Upper lobe of left lung (tissue), 4 donors: ENCODE measurements around the gene SCGB3A2.

Source experiments
- CTCF ChIP-seq, 6 experiments: fragments of 450-650 bp in 4 of 6; fragments of 200-600 bp in 2 of 6; sonication (generic) in 2 of 6; IDR thresholded peaks; one replicate each; pipeline ENCODE4 v1.5.1; 2016 to 2019; ENCODE audit warnings: antibody characterized with exemption in 6 of 6
- EP300 ChIP-seq, 4 donors: sonication (generic); formaldehyde crosslinking; IDR thresholded peaks; one replicate each; pipeline ENCODE4 v1.5.1; 2017; ENCODE audit warnings: antibody characterized with exemption in 4 of 4, control low read depth in 2 of 4
- POLR2A ChIP-seq, 4 donors: fragments of 450-650 bp; IDR thresholded peaks; one replicate each; pipeline ENCODE4 v1.5.1; 2016 to 2017; ENCODE audit warnings: antibody characterized with exemption in 4 of 4, mild to moderate bottlenecking in 2 of 4
- POLR2AphosphoS5 ChIP-seq, 2 donors: sonication (generic); formaldehyde crosslinking; IDR thresholded peaks; one replicate each; pipeline ENCODE4 v1.5.1; 2017; ENCODE audit warnings: antibody characterized with exemption in 2 of 2

DNA sequence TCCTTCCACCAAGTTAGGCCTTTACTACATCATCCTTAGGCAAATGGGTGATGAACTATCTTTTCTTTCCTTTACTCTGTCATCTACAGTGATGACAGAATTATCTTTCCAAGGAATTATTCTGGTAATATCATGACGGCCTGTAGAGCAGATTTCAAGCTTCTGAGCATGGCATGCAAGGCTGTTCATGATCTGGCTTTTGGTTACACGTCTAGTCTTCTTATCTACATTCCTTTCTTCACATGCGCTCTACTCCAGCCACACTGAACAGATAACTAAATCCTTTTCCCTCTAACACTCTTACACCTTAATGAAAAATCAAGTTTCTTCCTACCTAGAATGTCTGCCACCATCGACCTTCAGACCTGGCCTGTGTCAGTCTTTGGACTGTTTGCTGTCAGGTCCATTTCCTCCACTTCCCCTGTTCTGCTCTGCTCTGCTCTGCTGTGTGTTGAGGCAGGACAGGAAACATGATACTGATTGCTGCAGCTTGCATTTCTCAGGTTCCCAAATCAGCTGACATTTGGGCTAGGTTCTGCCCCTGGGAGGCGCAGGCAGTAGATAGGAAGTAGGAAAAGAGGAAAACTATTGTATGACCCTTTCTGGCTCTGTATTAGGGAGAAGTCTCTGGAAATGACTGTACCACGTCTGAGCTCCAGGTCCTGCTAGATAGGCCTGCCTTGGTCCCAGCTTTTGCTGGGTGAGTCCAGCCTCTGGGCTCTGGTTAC, 4.2 kb downstream of the SCGB3A2 start:
- TF ChIP-seq POLR2A (IDR thresholded peaks at IDR 0.05) (no peak), CTCF (IDR thresholded peaks at IDR 0.05) (no peak), EP300 (IDR thresholded peaks at IDR 0.05) (no peak), POLR2AphosphoS5 (IDR thresholded peaks at IDR 0.05) (no peak)
